Measurements from ENCODE around the gene TMEM184A. TPM values are rescaled to one million over a fixed set of nuclear protein-coding genes. Genes with fewer than 3 reads are reported as not detected.

TMEM184A gene
- total and polyA plus RNA-seq, 2 of the 13 experiments (the other 11 are each of a cell fraction or from before 2014, with no cell fraction given): 9.5 to 20.4 TPM

- TF ChIP-seq ZMAT5 (CRISPR knock-in tag; IDR thresholded peaks at IDR 0.05; ENCODE audit: borderline replicate concordance, low read depth): no peak
- peak; percentile 92 for TF ChIP-seq RAD21 (CRISPR knock-in tag; IDR thresholded peaks at IDR 0.05)
- TF ChIP-seq ZMYM2 (CRISPR knock-in tag; IDR thresholded peaks at IDR 0.05): 0 out of 2 replicates have a peak, but pooled peaks have one; percentile 73
- peak; percentile 78; the same call in 1 of the 2 replicates for TF ChIP-seq ARHGAP35 (CRISPR knock-in tag; IDR thresholded peaks at IDR 0.05; ENCODE audit: borderline replicate concordance)
- no peak for TF ChIP-seq HMG20A (CRISPR knock-in tag; IDR thresholded peaks at IDR 0.05; ENCODE audit: borderline replicate concordance)
- peak; percentile 83 for TF ChIP-seq MXD1 (CRISPR knock-in tag; IDR thresholded peaks at IDR 0.05)
- TF ChIP-seq ZNF17 (CRISPR knock-in tag; IDR thresholded peaks at IDR 0.05): no peak
- peak; percentile 83 for TF ChIP-seq CSRNP1 (CRISPR knock-in tag; IDR thresholded peaks at IDR 0.05)
- TF ChIP-seq GPBP1L1 (CRISPR knock-in tag; IDR thresholded peaks at IDR 0.05): no peak
- TF ChIP-seq SNAPC2 (CRISPR knock-in tag; IDR thresholded peaks at IDR 0.05): no peak
- no peak for TF ChIP-seq ZNF749 (CRISPR knock-in tag; IDR thresholded peaks at IDR 0.05; ENCODE audit: borderline replicate concordance)
- no peak for TF ChIP-seq RFX1 (IDR thresholded peaks at IDR 0.05)
- no peak for TF ChIP-seq GLMP (CRISPR knock-in tag; IDR thresholded peaks at IDR 0.05; ENCODE audit: borderline replicate concordance)
- TF ChIP-seq ZNF720 (CRISPR knock-in tag; IDR thresholded peaks at IDR 0.05): no peak
- TF ChIP-seq NONO (IDR thresholded peaks at IDR 0.05): no peak
- peak; percentile 85 for TF ChIP-seq NONO (CRISPR knock-in tag; conservative IDR thresholded peaks at IDR 0.05)
- TF ChIP-seq SAFB2 (CRISPR knock-in tag; IDR thresholded peaks at IDR 0.05; ENCODE audit: borderline replicate concordance, low read depth): no peak
- peak; percentile 82 for TF ChIP-seq ZMYM3 (CRISPR knock-in tag; IDR thresholded peaks at IDR 0.05)
- peak; percentile 23; the same call in 1 of the 2 replicates for TF ChIP-seq BHLHE40 (IDR thresholded peaks at IDR 0.05; ENCODE audit: low read length)
- no peak for TF ChIP-seq JUNB (CRISPR knock-in tag; IDR thresholded peaks at IDR 0.05; ENCODE audit: borderline replicate concordance)
- no peak for TF ChIP-seq ZNF12 (CRISPR knock-in tag; IDR thresholded peaks at IDR 0.05)
- TF ChIP-seq DPF2 (CRISPR knock-in tag; IDR thresholded peaks at IDR 0.05; ENCODE audit: borderline replicate concordance, low read depth): no peak
- peak; percentile 62; the same call in 1 of the 2 replicates for TF ChIP-seq ZNF143 (CRISPR knock-in tag; IDR thresholded peaks at IDR 0.05)
Observed at GRCh38 chr7:1555813-1556543, at the start of gene TMEM184A (continued).

Data from HepG2 (cell line).